GM12873 (cell line): Measurements from ENCODE around the gene CLEC16A.

Experiments used
- TF ChIP-seq, protein P1 (sequence below): IDR thresholded peaks from 2 replicates; pipeline ENCODE4 v1.5.1; 2012; ENCODE audit warnings: low read depth, mild to moderate bottlenecking, moderate library complexity, low read length, control low read depth; ENCODE audit not compliant: insufficient read depth; ENCODE audit errors: missing control alignments

CLEC16A gene

DNA sequence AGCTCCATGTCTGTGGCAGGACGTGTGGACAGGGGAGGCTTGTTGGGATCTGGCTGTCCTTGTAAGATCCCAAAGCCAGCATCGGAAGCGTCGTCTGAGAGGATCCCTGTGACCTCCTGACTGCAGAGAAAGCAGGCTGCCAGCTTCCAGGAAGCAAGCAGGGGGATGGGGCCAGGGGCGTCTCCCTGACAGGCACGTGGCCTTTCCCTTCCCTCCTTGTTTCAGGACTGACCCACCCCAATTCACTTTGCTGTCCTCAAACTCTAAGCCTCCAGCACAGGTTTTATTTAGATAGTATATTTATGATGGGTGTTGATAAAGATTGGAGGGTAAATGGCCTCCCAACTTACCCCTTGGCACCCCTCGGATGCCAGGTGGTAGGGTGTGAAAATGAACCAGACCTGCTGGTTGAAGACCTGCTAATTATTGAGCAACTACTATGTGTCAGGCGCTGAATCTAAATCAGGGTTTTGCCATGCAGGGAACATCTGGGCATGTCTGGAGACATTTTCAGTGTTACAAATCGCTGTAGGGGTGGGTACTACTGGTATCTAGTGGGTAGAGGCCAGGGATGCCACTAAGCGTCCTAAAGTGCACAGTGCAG, 287.1 kb downstream of the CLEC16A start:
- TF ChIP-seq, protein P1, sequence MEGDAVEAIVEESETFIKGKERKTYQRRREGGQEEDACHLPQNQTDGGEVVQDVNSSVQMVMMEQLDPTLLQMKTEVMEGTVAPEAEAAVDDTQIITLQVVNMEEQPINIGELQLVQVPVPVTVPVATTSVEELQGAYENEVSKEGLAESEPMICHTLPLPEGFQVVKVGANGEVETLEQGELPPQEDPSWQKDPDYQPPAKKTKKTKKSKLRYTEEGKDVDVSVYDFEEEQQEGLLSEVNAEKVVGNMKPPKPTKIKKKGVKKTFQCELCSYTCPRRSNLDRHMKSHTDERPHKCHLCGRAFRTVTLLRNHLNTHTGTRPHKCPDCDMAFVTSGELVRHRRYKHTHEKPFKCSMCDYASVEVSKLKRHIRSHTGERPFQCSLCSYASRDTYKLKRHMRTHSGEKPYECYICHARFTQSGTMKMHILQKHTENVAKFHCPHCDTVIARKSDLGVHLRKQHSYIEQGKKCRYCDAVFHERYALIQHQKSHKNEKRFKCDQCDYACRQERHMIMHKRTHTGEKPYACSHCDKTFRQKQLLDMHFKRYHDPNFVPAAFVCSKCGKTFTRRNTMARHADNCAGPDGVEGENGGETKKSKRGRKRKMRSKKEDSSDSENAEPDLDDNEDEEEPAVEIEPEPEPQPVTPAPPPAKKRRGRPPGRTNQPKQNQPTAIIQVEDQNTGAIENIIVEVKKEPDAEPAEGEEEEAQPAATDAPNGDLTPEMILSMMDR: no peak
